ENCODE results near the gene TRERF1. TPM values are rescaled to one million over a fixed set of nuclear protein-coding genes. Genes with fewer than 3 reads are reported as not detected.

The TRERF1 gene
- total and polyA plus RNA-seq, 7 donors, result 0.21 to 0.99 (median 0.44) TPM

- ATAC-seq, result no peak
- intact Hi-C loops (cut with DNase I), result no loop called here
Measured at GRCh38 chr6:42368181-42368580, 83.5 kb downstream of the TRERF1 start.

GRCh38 chr6:42367353-42368011, 84.2 kb downstream of the TRERF1 start:
- TF ChIP-seq CTCF (IDR thresholded peaks at IDR 0.05), result no peak
- no peak for ATAC-seq
- no peaks in the 10 kb centered on the region for H3K9me3 ChIP-seq
- H3K4me3 ChIP-seq, result no peak overlapping the region
- H3K27ac ChIP-seq, result no peak overlapping the region
- no peak for DNase-seq
- H3K27me3 ChIP-seq (ENCODE audit: insufficient read depth in 3 of 3, low read length in 2 of 3), result no peaks in the 10 kb centered on the region
- no peaks in the 10 kb centered on the region for H3K36me3 ChIP-seq (ENCODE audit: insufficient read depth in 1 of 2, low read depth in 1 of 2)
- intact Hi-C loops (cut with DNase I), result no loop called here
- H3K4me1 ChIP-seq, result no peaks in the 10 kb centered on the region
- 57 to 74% (median 68%) methylated on average over 14 of the region's 14 CpGs for WGBS, 3 donors

More at GRCh38 chr6:42368181-42368580, 83.5 kb downstream of the TRERF1 start:
- Histone ChIP-seq H3K4me3 (no peak overlapping the region), H3K27ac (no peak overlapping the region), H3K27me3 (ENCODE audit: insufficient read depth in 3 of 3, low read length in 2 of 3) (no peaks in the 10 kb centered on the region), H3K9me3 (no peaks in the 10 kb centered on the region), H3K36me3 (ENCODE audit: insufficient read depth in 1 of 2, low read depth in 1 of 2) (no peaks in the 10 kb centered on the region), H3K4me1 (no peaks in the 10 kb centered on the region)
- no peak for TF ChIP-seq CTCF (IDR thresholded peaks at IDR 0.05)
- 80 to 90% (median 83%) methylated on average over 7 of the region's 7 CpGs for WGBS, 3 donors
- no peak for DNase-seq

- H3K4me1 ChIP-seq, result no peaks in the 10 kb centered on the region
- no peak overlapping the region for H3K4me3 ChIP-seq
- intact Hi-C loops (cut with DNase I), result no loop called here
- DNase-seq (no peak), ATAC-seq (no peak)
- no peaks in the 10 kb centered on the region for H3K9me3 ChIP-seq
- WGBS, 3 donors, result 81 to 98% (median 88%) methylated on average over 3 of the region's 3 CpGs
- TF ChIP-seq CTCF (IDR thresholded peaks at IDR 0.05), result no peak
- H3K27me3 ChIP-seq (ENCODE audit: insufficient read depth in 3 of 3, low read length in 2 of 3), result no peaks in the 10 kb centered on the region
- no peaks in the 10 kb centered on the region for H3K36me3 ChIP-seq (ENCODE audit: insufficient read depth in 1 of 2, low read depth in 1 of 2)
- H3K27ac ChIP-seq, result no peak overlapping the region
Measured at GRCh38 chr6:42366999-42367352, 84.8 kb downstream of the TRERF1 start.

GRCh38 chr6:42366011-42366705, 85.6 kb downstream of the TRERF1 start:
- intact Hi-C loops (cut with DNase I), result no loop called here
- H3K4me3 ChIP-seq, result no peak overlapping the region
- no peak for TF ChIP-seq CTCF (IDR thresholded peaks at IDR 0.05)
- DNase-seq (no peak), ATAC-seq (no peak)
- H3K36me3 ChIP-seq (ENCODE audit: insufficient read depth in 1 of 2, low read depth in 1 of 2), result no peaks in the 10 kb centered on the region
- no peaks in the 10 kb centered on the region for H3K9me3 ChIP-seq
- 88 to 93% (median 90%) methylated on average over 5 of the region's 5 CpGs for WGBS, 3 donors
- H3K4me1 ChIP-seq, result no peaks in the 10 kb centered on the region
- H3K27me3 ChIP-seq (ENCODE audit: insufficient read depth in 3 of 3, low read length in 2 of 3), result no peaks in the 10 kb centered on the region
- H3K27ac ChIP-seq, result no peak overlapping the region
